HG03520 (cell line): Measurements from ENCODE around the gene SPEF1.
"Not testable (repeated sequence)": the region's sequence is repeated elsewhere in the genome, so short reads cannot be mapped to it uniquely, and the experiment has no call there.

ENCODE experiments used
- ATAC-seq: cut with Tn5 transposase; IDR thresholded peaks from one replicate; pipeline ENCODE4 v1.9.1; 2021; ENCODE audit warnings: mild to moderate bottlenecking, moderate library complexity; ENCODE audit not compliant: unreplicated experiment

The SPEF1 gene

GRCh38 chr20:3781153-3781910 is at the start of gene SPEF1:
Gene SPEF1, minus strand, starts transcription at chr20:3781448. Its CDS starts 161 bp downstream, at chr20:3781287.
- peak; percentile 47 for ATAC-seq

- ATAC-seq = not testable (repeated sequence)
Measured at GRCh38 chr20:3829891-3830290, 48.6 kb upstream of the SPEF1 start.

GRCh38 chr20:3828798-3829197 is 47.5 kb upstream of the SPEF1 start:
- ATAC-seq = no peak

GRCh38 chr20:3826420-3826819 is 45.2 kb upstream of the SPEF1 start:
- ATAC-seq = no peak

DNA sequence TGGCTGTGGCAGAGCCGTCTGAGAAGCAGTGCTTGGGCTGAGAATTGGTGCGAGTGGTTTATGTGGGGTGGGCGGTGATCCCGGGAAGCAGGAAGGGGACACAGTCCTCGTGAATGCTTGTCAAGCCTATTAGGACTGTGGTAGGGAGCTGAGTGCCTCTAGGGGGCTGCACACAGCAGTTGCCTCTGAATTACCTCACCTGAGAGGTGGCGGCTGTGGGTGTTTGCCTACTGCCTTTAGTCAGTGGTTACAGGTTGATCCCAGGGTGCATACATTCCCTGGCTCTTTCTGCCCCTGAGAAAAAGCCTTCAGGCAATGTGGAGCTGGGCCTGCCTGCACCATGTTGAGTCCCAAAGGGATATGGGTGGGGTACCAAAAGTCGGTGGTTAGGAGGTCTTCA is 44.3 kb upstream of the SPEF1 start:
- ATAC-seq = no peak

DNA sequence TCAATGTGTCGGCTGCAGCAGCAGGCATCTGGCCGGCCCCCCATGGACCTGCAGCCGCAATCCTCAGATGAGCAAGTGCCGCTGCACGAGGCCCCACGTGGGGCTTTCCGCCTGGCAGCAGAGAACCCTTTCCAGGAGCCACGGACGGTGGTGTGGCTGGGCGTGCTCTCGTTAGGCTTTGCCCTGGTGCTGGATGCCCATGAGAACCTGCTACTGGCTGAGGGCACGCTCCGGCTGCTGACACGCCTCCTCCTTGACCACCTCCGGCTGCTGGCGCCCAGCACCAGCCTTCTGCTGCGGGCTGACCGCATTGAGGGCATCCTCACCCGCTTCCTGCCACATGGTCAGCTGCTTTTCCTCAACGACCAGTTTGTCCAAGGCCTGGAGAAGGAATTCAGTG is 42.6 kb upstream of the SPEF1 start:
- no peak for ATAC-seq

DNA sequence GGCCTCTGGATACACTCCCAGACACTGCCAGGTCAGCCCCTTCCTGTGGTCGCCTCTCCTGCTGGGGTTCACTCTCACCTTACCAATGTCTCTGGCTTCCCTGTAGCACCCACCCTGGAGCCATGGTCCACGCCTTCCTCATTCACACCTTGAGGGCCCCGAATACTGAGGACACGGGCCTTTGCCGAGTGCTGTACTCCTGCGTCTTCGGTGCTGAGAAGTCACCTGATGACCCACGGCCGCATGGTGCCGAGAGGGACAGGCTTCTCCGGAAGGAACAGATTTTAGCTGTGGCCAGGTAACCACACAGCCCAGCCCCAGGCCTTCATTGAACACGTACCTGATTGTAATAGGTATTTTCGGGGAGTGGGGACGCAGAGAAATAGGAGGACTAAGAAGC is 40.7 kb upstream of the SPEF1 start:
- ATAC-seq = no peak

GRCh38 chr20:3820901-3821727 is 39.9 kb upstream of the SPEF1 start:
- no peak for ATAC-seq

DNA sequence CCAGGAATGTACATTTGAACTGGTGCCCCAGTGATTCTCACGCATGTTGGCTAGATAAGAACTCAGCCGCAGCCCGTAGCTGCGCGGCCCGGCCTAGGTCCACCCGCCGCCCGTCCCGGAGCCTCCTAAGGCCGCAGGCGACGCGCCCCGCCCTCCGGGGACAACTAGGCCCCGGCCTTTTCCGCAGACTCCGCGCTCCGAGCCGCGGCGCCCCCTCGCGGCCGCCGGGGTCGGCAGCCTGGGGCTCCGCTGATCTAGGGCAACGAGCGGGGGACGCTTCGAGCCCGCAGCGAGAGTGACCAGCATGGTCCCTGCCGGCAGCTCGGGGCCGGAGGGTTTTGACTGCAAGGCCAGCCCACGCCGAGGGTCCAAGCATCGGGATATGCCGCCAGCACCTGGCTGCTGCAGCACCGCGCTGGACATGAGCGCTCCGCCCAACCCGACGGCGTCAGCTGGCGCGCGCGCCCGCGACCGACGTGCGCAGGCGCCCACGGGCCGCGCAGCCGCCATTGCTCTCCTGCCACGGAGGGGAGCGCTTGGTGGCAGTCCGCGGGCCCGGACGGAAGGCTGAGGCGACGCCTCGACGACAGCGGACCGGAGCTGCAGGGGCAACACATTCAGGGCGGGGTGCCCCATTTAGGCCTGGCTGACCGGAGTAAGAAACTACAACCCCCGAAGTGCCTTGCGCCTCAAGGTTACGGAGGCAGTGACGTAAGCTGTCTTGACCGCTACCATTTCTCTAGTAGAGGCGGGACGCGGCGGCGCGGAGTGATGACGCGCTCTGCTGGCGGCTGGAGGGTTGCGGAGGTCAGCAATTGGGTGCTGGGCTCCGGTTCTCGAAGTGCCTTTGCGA is 39.0 kb upstream of the SPEF1 start, which contains the start of gene AP5S1:
AP5S1 (plus strand) TSS at position 500 of the 853 bp plus-strand sequence. CDS start 1,571 bp downstream, outside the sequence.
- ATAC-seq = peak; percentile 77

- ATAC-seq = no peak
Measured at GRCh38 chr20:3819411-3820047, 38.3 kb upstream of the SPEF1 start.

GRCh38 chr20:3818155-3819151 is 37.2 kb upstream of the SPEF1 start:
- ATAC-seq = no peak

GRCh38 chr20:3815703-3816315 is 34.6 kb upstream of the SPEF1 start:
- ATAC-seq = no peak

DNA sequence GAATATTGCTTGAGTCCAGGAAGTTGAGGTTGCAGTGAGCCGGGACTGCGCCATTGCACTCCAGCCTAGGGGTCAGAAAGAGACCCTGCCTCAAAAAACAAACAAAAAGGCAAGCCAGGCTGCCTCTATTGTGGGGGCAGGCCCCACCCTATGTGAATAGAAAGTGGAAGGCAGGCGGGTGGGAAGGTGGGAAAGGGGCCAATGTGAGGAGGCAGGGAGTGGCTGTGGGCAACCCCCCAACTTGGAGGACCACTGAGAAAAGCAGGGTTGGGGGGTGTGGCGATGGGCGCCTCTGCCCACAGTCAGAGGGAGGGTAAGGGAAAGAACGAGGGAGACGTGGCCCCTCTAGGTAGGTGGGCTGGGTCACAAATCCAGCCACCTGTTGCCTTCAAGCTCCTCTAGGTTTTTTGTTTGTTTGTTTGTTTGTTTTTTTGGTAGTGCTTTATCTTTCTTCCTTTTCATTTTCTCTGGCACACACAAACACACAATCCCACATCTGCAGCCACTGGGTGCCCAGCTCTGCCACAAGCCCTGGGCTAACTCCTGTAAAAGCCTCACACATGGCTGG is 33.8 kb upstream of the SPEF1 start:
- no peak for ATAC-seq

DNA sequence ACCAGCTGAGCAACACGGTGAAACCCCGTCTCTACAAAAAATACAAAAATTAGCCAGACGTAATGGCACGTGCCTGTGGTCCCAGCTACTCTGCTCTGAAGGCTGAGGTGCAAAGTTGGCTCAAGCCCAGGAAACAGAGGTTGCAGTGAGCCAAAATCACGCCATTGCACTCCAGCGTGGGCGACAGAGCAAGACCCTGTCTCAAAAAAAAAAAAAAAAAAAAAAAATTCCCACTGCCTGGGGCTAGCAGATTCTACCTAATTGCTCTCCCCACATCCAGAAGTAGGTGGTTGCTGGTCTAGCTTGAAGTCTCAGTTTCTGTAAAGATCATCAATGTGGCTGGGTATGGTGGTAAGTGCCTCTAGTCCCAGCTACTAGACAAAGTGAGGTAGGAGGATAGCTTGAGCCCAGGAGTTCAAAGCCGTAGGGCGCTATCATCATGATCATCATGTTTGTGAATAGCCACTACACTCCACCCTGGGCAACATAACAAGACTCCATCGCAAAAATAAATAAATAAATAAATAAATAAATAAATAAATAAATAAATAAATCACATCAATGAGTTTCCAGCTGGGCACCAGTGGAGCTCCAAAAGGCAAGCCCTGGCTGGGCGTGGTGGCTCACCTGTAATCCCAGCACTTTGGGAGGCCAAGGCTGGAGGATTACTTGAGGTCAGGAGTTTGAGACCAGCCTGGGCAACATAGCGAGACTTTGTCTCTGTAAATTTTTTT is 32.8 kb upstream of the SPEF1 start:
- ATAC-seq = no peak

GRCh38 chr20:3812975-3813847 is 32.0 kb upstream of the SPEF1 start:
- no peak for ATAC-seq

DNA sequence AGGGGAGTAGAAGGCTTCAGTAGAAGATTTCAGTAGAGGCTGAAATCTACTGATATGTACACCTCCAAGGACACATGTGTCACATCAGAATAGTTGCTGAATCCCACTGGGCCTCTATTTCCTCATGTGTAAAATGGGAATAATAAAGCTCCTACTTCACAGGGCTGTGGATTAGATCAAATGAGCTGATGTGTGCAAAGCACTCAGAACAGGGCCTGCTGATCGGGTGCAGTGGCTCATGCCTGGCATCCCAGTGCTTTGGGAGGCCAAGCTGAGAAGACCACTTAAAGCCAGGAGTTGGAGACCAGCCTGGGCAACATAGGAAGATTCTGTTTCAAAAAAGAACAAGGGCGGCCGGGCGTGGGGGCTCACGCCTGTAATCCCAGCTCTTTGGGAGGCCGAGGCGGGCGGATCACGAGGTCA is 31.0 kb upstream of the SPEF1 start:
- ATAC-seq = no peak
